ENCODE results near the gene RHOBTB1.

- TF ChIP-seq, protein P1, sequence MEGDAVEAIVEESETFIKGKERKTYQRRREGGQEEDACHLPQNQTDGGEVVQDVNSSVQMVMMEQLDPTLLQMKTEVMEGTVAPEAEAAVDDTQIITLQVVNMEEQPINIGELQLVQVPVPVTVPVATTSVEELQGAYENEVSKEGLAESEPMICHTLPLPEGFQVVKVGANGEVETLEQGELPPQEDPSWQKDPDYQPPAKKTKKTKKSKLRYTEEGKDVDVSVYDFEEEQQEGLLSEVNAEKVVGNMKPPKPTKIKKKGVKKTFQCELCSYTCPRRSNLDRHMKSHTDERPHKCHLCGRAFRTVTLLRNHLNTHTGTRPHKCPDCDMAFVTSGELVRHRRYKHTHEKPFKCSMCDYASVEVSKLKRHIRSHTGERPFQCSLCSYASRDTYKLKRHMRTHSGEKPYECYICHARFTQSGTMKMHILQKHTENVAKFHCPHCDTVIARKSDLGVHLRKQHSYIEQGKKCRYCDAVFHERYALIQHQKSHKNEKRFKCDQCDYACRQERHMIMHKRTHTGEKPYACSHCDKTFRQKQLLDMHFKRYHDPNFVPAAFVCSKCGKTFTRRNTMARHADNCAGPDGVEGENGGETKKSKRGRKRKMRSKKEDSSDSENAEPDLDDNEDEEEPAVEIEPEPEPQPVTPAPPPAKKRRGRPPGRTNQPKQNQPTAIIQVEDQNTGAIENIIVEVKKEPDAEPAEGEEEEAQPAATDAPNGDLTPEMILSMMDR (conservative IDR thresholded peaks at IDR 0.05), result no peak
- TF ChIP-seq ZFX (IDR thresholded peaks at IDR 0.05), result no peak
Observed at GRCh38 chr10:60872451-60872850, 71.5 kb downstream of the RHOBTB1 start.
